ENCODE results near the gene HSP90AA1.

DNA sequence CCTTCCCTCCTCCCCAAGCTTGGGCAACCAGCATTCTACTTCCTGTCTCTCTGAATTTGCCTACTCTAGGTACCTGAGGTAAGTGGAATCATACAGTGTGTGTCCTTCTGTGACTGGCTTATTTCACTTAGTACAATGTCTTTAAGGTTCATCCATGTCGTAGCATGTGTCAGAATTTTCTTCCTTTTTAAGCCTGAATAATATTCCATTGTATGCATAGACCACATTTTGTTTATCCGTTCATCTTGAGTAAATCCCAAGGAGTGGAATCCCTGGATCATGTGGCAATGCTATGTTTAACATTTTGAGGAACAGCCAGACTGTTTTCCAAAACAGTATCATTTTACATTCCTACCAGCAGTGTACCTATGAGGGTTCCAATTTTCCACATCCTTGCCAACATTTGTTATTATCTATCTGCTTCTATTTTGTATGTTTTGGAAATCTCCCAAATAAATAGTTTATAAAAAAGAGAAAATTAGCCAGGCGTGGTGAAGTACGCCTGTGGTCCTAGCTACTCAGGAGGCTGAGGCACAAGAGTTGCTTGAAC is 12.4 kb downstream of the HSP90AA1 start:
- TF ChIP-seq, protein P1, sequence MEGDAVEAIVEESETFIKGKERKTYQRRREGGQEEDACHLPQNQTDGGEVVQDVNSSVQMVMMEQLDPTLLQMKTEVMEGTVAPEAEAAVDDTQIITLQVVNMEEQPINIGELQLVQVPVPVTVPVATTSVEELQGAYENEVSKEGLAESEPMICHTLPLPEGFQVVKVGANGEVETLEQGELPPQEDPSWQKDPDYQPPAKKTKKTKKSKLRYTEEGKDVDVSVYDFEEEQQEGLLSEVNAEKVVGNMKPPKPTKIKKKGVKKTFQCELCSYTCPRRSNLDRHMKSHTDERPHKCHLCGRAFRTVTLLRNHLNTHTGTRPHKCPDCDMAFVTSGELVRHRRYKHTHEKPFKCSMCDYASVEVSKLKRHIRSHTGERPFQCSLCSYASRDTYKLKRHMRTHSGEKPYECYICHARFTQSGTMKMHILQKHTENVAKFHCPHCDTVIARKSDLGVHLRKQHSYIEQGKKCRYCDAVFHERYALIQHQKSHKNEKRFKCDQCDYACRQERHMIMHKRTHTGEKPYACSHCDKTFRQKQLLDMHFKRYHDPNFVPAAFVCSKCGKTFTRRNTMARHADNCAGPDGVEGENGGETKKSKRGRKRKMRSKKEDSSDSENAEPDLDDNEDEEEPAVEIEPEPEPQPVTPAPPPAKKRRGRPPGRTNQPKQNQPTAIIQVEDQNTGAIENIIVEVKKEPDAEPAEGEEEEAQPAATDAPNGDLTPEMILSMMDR (conservative IDR thresholded peaks at IDR 0.05; ENCODE audit: low read length), result no peak
- no peak for TF ChIP-seq EZH2phosphoT487 (IDR thresholded peaks at IDR 0.05; ENCODE audit: borderline replicate concordance, low read depth, low read length)
